Ureter (tissue), 1 donor: Measurements from ENCODE around the gene ADAMTS13. TPM values are rescaled to one million over a fixed set of nuclear protein-coding genes. Genes with fewer than 3 reads are reported as not detected.
"Not testable (repeated sequence)": the region's sequence is repeated elsewhere in the genome, so short reads cannot be mapped to it uniquely, and the experiment has no call there.

Experiments used
- DNase-seq: peaks from one replicate; pipeline ENCODE4 v3.0.0-alpha.2; 2020; ENCODE audit warnings: low spot score
- total RNA-seq: library from RNA; stranded (reverse); gene quantifications from one replicate; pipeline ENCODE4 v1.2.4, GENCODE V29; 2023
- donor health status: DM: yes; HTN: yes; CAD: no.

Gene ADAMTS13
- 3.5 TPM for total RNA-seq

DNA sequence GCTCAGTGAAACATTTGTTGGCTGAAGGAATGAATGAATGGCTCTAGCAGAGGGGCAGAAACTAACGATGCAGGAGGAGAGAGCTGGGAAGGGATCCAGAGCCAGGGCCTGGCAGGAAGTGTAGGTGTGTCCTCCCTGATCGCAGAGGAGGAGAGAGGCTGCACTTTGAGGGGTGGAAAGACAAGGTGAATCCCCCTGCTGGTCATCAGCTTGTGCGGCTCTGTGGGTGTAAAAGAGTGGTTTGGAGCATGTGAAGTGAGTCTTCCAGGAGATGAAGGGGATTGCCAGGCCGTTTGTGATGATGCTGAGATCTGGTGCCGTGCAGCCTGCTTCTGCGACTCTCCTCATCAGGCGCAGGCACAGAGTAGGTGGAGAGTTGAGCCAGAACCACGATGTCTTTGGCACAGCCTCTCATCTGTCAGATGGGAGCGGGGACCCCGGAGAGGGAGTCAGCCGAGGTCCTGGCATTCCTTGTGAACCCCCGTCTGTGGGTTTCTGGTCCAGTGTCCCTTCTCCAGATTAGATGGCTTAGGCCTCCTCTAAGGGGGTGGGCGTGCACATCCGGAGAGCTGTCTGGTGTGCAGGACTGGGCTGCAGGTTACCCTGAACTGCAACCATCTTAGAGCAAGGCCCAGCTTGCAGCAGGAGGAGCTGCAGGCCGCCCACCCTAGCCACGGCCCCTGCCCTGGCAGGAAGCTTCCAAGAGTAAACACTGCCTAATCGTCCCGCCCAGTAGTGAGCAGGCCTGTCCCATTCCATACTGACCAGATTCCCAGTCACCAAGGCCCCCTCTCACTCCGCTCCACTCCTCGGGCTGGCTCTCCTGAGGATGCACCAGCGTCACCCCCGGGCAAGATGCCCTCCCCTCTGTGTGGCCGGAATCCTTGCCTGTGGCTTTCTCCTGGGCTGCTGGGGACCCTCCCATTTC, at the start of gene ADAMTS13:
Gene ADAMTS13, plus strand, starts transcription at position 753 of the 928 bp plus-strand sequence. Its CDS starts 77 bp downstream, at position 830.
- DNase-seq: no peak

DNA sequence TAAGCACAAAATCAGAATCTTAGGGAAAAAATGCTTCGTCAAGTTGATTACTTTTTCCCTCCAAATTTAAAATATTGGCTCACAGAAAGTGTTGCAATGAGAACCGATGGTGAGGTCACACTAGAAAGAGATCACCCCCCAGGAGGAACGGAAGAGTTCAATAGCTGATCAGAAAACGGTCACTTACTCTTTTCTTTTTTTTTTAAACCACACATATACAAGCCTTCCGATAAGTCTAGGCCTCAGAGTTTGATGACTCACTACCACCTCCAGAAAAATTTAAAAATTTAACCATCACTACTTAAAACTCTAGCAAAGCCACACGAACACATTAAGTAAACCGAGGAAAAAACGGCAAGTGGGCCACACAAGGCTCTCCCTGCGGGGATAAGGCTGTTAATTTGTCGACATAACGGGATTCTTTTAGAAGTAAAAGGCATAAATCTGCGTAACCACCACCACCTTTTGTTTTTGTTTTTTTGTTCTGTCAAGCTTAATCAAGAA, 47.5 kb upstream of the ADAMTS13 start:
- no peak for DNase-seq

DNA sequence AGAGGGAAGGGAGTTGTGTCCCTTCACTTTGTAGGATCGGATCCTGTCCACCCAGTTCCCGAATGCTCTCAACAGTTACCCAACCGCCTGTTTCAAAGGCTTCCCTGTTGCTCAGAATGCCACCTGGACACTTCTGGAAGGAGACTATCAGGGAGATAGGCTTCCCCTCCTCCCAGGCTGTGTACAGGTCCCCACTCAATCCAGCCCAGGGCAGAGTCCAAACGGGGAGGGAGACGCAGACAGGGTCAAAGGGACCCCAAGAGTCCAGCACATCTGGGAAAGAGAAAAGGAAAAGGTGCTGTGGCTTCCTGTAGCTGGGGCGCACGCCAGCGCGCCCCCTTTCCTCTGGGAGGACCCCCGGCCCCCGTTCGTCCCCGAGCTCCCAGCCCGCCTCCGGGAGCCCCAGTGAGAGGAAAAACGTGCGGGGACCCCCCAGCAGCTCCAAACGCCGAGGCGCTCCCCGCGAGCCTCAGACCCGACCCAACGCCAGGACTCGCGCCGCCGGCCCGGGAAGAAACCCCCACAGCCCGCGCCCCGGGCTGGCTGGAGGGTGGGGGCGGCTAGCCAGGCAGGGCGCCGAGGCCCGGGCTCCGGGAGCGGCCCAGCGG, 46.9 kb upstream of the ADAMTS13 start:
- DNase-seq: no peak

DNA sequence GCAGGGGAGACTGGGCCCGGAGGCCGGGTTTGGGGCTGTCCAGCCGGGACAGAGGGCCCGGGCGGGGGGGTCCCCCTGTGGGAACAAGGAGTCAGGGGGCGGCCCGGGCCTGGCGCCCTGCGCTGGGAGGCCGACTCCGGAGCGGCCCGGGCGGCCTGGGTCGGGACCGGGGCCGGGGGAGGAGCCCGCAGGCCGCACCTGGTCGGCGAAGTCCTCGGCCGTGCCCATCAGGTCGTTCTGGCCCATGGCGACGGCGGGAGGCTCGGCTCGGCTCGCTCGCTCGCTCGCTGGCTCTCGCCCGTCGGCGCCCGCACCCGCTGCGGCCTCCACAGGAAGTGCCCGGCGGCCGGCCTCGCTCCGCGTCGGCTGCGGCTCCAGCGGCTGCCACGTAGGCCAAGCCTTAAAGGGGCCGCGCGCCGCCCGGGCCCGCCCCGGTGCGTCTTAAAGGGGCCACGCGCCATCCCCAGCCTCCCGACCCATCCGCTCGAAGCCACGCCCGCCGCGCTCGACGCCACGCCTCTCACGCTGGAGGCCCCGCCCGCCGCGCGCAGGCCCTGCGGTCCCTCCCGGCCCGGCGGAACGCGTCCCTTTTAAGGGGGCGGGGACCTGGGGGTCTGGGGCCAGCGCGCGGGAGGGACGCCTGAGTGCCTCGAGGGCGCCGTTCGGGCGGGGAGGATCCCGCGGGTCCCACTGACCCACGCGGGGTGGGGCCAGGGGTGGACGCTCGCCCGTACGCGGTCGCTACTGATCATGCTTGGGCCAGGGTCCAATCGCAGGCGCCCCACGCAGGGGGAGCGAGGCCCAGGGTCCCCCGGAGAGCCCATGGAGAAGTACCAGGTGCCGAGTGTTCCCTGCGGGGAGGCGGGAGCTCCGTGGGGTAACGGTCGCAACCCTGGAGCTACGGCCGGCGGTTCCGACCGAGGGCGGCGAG, 46.2 kb upstream of the ADAMTS13 start, which contains the start of the genes STKLD1 and SURF4:
Gene STKLD1, plus strand, starts transcription at position 643 of the 931 bp plus-strand sequence. Its CDS starts 108 bp downstream, at position 751.
Gene SURF4, minus strand, starts transcription at position 337 of the 931 bp plus-strand sequence. Its CDS starts 91 bp downstream, at position 246.
- DNase-seq: peak; percentile 96

DNA sequence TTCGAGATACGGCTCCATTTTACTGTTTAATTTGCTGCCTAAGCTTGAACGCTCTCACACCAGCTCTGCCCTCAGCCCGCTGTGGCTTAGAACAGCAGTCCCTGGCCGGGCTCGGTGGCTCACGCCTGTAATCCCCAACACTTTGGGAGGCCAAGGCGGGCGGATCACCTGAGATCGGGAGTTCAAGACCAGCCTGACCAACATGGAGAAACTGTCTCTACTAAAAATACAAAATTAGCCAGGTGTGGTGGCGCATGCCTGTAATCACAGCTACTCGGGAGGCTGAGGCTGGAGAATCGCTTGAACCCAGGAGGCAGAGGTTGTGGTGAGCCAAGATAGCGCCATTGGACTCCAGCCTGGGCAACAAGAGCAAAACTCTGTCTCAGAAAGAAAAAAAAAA, 44.9 kb upstream of the ADAMTS13 start:
- not testable (repeated sequence) for DNase-seq

DNA sequence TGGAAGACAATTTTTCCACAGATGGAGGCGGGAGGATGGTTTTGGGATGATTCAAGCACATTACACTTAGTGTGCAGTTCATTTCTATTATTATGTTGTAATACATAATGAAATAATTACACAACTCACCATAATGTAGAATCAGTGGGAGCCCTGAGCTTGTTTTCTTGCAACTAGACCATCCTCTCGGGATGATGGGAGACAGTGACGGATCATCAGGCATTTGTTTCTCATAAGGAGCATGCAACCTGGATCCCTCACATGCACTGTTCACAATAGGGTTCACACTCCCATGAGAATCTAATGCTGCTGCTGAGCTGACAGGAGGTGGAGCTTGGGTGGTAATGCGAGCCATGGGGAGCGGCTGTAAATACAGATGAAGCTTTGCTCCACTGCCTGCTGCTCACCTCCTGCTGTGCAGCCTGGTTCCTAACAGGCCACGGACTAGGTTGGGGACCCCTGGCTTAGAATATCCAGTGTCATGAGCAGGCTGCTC, 44.4 kb upstream of the ADAMTS13 start:
- DNase-seq: no peak

DNA sequence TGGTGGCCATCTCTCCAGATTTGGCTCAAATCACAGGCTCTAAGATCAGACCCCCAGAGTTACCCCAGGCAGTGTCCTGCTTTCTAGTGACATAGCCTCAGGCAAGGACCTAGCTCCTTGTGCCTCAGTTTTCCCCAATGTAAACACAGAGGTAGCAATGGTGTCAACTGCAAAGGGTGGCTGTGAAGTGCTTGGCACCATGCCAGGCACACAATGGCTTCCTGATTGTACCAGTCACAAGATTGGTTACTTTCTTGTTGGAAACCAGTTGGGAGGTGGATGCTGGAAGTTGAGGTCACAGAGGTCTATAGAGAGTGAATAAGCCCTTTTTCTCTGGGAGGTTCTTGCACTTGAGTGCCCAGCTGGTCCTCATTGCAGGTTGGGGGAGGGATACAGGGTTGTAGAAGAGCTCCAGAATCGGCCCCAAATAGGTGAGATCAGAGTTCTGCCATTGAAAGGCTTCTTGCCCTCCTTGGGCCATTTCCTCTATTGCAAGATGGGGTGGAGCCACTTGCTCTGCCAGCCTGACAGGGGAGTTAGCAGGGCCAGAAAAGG, 43.7 kb upstream of the ADAMTS13 start:
- no peak for DNase-seq

DNA sequence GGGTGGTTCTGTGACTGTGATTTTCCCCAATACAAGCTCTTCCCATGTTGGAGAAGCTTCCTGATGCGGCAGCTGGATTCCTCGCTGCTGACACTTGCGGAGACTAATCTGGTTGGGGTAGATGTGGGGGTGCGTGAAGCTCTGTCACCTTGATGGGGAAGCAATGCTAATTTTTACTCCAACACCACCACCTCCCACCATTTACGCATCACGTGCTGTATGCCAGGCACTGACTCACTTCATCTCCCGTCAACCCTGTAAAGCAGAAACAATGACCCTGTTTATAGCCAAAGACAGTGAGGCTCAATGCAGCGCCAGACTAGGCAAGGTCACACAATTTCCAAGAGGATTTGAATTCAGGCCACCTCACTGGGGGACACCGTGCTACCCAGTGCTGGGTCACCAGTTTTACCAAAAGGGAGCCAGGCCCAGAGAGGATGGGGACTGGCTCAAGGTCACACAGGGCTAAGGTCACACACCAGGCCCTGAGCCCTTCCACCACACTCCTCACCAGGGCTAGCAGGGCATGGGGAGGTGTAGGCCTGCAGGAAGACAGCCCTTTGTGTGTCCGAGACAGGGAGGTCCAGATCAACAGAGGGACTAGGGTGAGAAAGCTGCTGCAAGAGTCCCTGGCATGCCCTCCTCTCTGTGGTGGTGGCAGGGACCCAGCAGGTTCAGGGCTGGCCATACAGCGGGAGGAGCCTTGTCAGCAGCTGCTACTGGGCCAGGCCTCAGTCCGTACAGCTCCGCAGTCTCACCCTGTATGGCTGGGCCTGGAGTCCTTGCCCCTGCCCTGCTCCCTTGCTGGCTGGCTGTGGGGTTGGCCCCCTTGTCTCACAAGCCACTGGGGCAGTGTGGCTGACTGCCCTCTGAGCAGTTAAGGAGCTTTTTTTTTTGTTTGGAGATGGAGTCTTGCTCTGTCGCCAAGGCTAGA, 42.7 kb upstream of the ADAMTS13 start:
- DNase-seq: no peak

DNA sequence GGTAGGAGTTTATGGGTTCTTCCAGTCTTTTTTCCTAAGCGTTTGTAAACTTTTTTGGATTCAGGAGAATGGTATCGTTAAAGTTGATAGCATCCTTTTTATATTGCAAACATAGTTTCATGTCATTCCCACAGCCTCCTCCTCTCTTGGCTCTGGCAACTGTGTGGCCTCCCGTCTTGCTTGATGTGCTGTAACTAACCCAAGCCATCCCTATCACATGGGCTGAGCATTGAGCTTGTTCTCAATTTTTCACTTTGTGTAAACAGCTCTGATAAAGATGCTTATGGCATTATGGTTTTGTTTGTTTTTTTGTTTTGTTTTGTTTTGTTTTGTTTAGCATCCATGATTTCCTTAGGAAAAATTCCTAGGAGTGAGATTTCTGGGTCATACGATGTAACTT, 41.4 kb upstream of the ADAMTS13 start:
- no peak for DNase-seq

DNA sequence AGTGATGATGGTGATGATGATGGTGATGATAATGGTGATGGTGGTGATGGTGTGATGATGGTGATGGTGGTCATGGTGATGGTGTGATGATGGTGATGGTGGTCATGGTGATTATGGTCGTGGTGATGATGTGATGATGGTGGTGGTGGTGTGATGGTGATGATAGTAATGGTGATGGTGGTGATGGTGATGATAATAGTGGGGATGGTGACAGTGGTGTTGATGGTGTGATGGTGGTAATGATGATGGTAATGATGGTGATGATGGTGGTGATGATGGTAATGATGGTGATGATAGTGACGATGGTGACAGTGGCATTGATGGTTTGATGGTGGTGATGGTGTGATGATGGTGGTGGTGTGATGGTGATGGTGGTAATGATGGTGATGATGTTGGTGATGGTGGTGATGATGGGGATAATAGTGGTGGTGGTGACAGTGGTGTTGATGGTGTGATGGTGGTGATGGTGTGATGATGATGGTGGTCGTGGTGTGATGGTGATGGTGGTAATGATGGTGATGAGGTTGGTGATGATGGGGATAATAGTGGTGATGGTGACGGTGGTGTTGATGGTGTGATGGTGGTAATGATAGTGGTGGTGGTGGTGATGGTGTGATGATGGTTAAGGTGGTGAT, 39.5 kb upstream of the ADAMTS13 start:
- DNase-seq: no peak

DNA sequence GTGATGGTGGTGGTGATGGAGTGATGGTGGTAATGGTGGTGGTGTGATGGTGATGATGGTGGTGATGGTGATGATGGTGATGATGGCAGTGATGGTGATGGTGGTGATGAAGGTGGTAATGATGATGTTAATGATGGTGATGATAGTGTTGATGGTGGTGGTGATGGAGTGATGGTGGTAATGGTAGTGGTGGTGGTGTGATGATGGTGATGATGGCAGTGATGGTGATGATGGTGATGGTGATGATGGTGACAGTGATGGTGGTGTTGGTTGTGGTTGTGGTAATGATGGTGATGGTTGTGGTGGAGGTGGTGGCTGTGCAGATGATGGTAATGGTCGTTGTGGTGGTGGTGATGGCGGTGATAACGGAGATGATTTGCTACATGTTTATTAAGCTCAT, 38.7 kb upstream of the ADAMTS13 start:
- no peak for DNase-seq

DNA sequence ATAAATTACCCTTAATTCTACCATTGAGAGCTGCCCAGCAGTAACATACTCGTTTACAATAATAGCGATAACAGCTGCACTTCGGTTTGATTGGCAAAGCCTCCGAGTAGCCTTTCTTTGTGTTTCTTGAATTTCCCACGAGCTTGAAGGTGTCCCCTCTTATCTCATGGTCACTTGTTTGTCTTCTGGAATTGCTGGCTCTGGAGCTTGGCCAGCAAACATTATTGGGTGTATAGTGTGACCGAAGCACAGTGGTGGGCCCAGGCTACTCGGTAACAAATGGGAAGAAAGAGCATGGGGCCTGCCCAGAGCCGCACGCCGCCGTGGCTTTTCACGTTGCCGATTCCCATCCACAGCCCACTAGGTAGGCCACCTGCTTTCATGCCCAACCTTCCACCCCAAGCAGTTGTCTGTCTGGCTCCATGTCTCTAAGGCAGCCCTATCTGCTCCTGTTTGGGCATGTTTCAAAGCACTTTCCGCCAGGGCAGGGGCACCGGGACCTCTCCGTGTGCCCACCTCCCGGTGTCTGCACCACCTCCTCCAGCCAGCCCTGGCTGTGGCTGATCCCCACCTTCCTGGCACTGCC, 37.3 kb upstream of the ADAMTS13 start:
- DNase-seq: no peak

DNA sequence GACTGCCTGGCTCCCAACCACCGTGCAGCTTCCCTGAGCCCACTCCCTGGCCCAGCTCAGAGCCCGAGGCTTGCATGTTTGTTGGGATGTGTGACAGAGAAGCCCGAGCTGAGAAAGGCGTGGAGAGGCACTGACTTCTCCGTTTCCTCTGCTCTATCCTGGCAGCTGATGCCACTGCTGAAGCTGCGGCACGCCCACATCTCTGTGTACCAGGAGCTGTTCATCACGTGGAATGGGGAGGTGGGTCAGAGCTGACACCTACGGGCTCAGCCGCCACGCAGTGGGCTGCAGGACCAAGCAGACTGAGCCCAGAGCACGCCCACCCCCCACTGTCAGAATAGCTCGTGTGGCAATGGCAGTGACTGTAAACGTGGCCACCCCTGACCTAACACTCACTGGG, 36.7 kb upstream of the ADAMTS13 start:
- no peak for DNase-seq

DNA sequence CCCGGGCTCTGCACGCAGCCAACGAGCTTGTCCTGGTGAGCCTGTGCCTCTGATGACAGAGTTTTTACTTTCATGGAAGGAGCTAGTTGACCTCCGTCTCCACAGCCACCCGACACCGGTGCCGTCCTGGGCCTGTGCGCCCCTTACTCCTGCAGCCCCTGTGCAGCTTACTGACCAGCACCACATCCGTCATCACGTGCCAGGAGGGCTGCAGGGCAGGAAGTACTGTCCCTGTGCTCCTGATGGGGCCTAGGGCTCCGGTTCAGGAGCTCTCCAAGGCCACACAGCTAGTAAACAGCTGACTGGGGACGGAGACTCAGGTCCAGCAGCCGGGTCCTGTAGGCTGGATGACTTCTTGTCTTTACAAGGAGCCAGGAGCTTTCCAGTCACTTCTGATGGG, 35.8 kb upstream of the ADAMTS13 start:
- DNase-seq: no peak

DNA sequence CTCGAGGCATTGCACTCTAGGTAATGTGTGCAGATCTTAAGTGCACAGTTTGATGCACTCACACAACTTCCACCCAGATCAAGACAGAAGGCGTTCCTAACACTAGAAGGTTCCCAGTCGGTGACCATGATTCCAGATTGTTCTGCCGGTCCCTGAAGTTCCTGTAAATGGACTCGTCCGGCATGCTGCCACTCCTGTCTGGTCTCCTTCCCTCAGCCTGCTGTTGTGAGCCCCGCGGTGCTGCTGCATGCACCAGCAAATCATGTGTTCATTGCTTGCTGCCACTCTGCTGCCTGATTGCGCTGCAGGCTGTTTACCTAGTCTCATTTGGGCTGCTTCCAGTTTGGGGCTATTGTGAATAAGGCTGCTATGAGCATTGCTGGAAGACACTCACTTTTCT, 34.5 kb upstream of the ADAMTS13 start:
- peak; percentile 69 for DNase-seq

DNA sequence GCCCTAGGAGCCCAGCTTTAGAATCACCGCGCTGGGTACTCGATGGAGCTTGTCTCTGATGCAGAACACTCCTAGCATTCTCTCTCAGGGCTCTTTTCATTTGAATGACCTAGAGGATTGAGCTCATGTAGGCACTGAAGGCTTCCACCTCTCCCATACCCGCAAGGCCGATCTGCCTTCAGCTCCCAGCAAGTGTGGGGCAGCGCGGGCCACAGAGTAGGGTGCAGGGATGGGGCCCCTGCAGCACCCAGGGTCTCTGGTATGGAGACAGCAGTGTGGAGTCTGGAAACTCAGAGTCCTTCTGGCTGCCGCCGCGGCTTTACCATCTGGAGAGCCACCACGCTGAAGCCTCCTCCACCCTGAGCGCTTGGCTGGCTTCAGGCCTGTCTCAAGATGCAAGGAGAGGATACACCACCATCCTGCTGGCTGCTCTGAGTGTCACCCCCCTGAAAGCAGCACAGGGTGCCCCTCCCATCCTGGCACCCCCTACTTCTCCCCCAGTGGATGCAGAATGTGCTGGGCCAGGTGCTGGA, 33.1 kb upstream of the ADAMTS13 start:
- DNase-seq: no peak

DNA sequence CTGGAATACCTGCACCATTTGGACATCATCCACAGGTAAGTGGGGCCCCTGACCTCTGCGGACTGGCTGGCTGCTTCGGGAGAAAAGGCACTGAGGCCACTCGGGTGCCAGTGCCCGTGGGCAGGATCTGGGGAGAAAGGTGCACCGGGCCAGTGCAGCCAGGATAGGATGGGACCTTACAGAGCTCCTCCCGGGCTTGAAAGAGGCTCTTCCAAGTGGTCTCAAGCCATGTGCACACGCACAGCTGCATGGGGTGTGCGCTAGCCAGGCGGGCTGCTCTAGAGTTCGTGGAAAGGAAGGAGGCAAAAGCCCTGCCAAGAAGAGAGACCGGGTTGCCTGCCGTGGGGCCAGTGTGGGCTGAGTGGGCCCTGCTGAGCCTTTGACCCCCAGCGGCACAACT, 32.6 kb upstream of the ADAMTS13 start:
- DNase-seq: no peak

DNA sequence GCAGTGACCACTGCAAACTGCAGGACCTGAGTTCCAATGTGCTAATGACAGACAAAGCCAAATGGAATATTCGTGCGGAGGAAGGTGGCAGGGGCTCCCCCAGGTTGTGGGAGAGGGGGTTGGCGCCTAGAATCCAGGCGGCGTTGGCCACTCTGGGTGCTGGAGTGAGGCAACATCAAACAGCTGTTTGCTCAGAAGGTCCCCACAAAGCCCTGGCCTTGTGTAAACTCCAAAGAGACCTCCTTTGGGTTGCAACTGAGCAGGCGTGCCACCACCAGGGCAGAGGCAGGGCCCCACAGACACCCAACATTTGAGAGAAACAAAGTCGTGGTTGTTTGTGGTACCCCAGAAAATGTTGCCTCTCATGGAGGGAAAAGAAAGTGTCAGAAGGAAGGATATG, 31.5 kb upstream of the ADAMTS13 start:
- DNase-seq: no peak

DNA sequence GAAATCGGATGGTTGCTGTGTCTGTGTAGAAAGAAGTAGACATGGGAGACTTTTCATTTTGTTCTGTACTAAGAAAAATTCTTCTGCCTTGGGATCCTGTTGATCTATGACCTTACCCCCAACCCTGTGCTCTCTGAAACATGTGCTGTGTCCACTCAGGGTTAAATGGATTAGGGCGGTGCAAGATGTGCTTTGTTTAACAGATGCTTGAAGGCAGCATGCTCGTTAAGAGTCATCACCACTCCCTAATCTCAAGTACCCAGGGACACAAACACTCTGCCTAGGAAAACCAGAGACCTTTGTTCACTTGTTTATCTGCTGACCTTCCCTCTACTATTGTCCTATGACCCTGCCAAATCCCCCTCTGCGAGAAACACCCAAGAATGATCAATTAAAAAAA, 30.7 kb upstream of the ADAMTS13 start:
- not testable (repeated sequence) for DNase-seq
